Measurements from ENCODE around the gene EMX2.

The EMX2 gene

GRCh38 chr10:117539903-117540639, 2.5 kb upstream of the EMX2 start:
- TF ChIP-seq EZH2 (IDR thresholded peaks at IDR 0.05; ENCODE audit: borderline replicate concordance, low read length) (no peak), CTCF (IDR thresholded peaks at IDR 0.05; ENCODE audit: low read length) (no peak)
- no peak overlapping the region for H3K4me3 ChIP-seq (ENCODE audit: low read depth, low read length, poor library complexity, severe bottlenecking)

GRCh38 chr10:117540640-117541404, 1.7 kb upstream of the EMX2 start:
- Histone ChIP-seq H3K4me3 (ENCODE audit: low read depth, low read length, poor library complexity, severe bottlenecking) (no peak overlapping the region), H2AFZ (ENCODE audit: low read length) (no peak overlapping the region), H3K27ac (ENCODE audit: low read depth, low read length, poor library complexity, severe bottlenecking) (no peak overlapping the region), H4K20me1 (ENCODE audit: insufficient read depth, low read length) (no peaks in the 10 kb centered on the region), H3K27me3 (ENCODE audit: insufficient read depth, low read length) (no peaks in the 10 kb centered on the region), H3K9me2 (ENCODE audit: low read depth, low read length) (no peaks in the 10 kb centered on the region), H3K9ac (ENCODE audit: low read length) (no peak overlapping the region), H3K36me3 (ENCODE audit: insufficient read depth, low read length) (no peaks in the 10 kb centered on the region), H3F3A (ENCODE audit: insufficient read depth, low read length) (no peaks in the 10 kb centered on the region), H3K4me2 (ENCODE audit: low read length) (no peak overlapping the region), H3K79me2 (ENCODE audit: insufficient read depth, low read length) (no peaks in the 10 kb centered on the region), H3K9me3 (ENCODE audit: low read length) (no peaks in the 10 kb centered on the region), H3K4me1 (ENCODE audit: insufficient read depth, low read length, severe bottlenecking) (no peaks in the 10 kb centered on the region)
- no peak for TF ChIP-seq CTCF (IDR thresholded peaks at IDR 0.05; ENCODE audit: low read length)
- no peak for TF ChIP-seq EZH2 (IDR thresholded peaks at IDR 0.05; ENCODE audit: borderline replicate concordance, low read length)

More at GRCh38 chr10:117539903-117540639, 2.5 kb upstream of the EMX2 start:
- Histone ChIP-seq H3F3A (ENCODE audit: insufficient read depth, low read length) (no peaks in the 10 kb centered on the region), H2AFZ (ENCODE audit: low read length) (no peak overlapping the region), H3K79me2 (ENCODE audit: insufficient read depth, low read length) (no peaks in the 10 kb centered on the region), H3K36me3 (ENCODE audit: insufficient read depth, low read length) (no peaks in the 10 kb centered on the region), H3K4me1 (ENCODE audit: insufficient read depth, low read length, severe bottlenecking) (no peaks in the 10 kb centered on the region), H3K9me2 (ENCODE audit: low read depth, low read length) (no peaks in the 10 kb centered on the region), H3K27ac (ENCODE audit: low read depth, low read length, poor library complexity, severe bottlenecking) (no peak overlapping the region), H3K4me2 (ENCODE audit: low read length) (no peak overlapping the region), H3K27me3 (ENCODE audit: insufficient read depth, low read length) (no peaks in the 10 kb centered on the region), H4K20me1 (ENCODE audit: insufficient read depth, low read length) (no peaks in the 10 kb centered on the region), H3K9me3 (ENCODE audit: low read length) (no peaks in the 10 kb centered on the region), H3K9ac (ENCODE audit: low read length) (no peak overlapping the region)

- no peak for TF ChIP-seq CTCF (IDR thresholded peaks at IDR 0.05; ENCODE audit: low read length)
- TF ChIP-seq EZH2 (IDR thresholded peaks at IDR 0.05; ENCODE audit: borderline replicate concordance, low read length), result no peak
- Histone ChIP-seq H3K79me2 (ENCODE audit: insufficient read depth, low read length) (no peaks in the 10 kb centered on the region), H3K27me3 (ENCODE audit: insufficient read depth, low read length) (no peaks in the 10 kb centered on the region), H4K20me1 (ENCODE audit: insufficient read depth, low read length) (no peaks in the 10 kb centered on the region), H3K36me3 (ENCODE audit: insufficient read depth, low read length) (no peaks in the 10 kb centered on the region), H3K4me2 (ENCODE audit: low read length) (no peak overlapping the region), H3K27ac (ENCODE audit: low read depth, low read length, poor library complexity, severe bottlenecking) (no peak overlapping the region), H3K9me3 (ENCODE audit: low read length) (no peaks in the 10 kb centered on the region), H3K9ac (ENCODE audit: low read length) (no peak overlapping the region), H2AFZ (ENCODE audit: low read length) (no peak overlapping the region), H3K4me1 (ENCODE audit: insufficient read depth, low read length, severe bottlenecking) (no peaks in the 10 kb centered on the region), H3F3A (ENCODE audit: insufficient read depth, low read length) (no peaks in the 10 kb centered on the region), H3K4me3 (ENCODE audit: low read depth, low read length, poor library complexity, severe bottlenecking) (no peak overlapping the region), H3K9me2 (ENCODE audit: low read depth, low read length) (no peaks in the 10 kb centered on the region)
Measured at GRCh38 chr10:117541405-117541908, 1.1 kb upstream of the EMX2 start.

Data from OCI-LY1 (cell line).